ENCODE measurements around the gene ZNF467. TPM values are rescaled to one million over a fixed set of nuclear protein-coding genes. Genes with fewer than 3 reads are reported as not detected.

The ZNF467 gene
- total RNA-seq, 1 donor from 2014 or later, result 3.5 TPM

DNA sequence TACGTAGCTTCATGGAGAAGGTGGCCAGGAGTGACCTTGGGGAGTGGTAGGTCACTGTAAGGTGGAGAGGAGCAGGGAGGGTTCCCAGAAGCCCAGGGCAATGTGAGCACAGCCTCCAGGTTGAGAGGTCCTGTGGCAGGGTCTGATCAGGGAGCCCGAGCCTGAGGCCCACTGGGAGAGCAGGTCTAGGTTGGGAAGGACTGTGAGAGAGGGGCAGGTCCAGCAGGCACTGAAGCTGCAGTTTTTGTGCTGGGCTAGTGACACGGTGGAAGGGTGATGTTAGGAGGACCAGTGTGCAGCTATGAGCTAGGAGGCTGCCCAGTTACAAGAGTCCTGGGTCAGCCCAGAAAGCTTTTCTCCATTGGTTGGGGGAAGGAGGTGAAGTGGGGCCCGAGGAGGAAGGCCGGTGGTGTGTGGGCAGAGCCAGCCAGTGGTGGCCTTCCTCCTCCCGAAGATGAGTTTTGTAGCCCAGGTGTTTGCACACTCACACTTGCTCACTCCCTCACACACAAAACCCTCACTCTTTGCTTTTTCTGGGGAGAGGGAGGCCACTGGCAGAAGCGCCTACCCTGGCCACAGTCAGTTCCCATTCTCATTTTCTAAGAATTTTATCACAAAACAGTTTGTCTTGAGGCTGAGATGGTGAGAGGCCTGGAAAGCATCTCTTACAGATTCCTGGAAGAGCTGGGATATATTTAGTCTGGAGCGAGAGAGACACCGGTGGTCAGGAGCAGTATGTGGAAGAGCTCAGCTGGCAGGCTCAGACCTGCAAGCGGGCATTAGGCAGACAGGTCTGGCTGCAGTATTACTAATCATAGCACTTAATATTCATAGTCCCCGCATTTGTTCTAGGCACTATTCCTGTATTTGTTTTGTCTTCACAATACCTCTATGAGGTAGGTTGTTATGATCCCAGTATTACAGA lies 57.1 kb downstream of the ZNF467 start:
- no peaks in the 10 kb centered on the region for H3K27me3 Mint-ChIP-seq (ENCODE audit: low read depth)
- H3K36me3 Mint-ChIP-seq (ENCODE audit: low read depth), result peaks cover 4% of the 10 kb centered on the region
- TF ChIP-seq, protein P1, sequence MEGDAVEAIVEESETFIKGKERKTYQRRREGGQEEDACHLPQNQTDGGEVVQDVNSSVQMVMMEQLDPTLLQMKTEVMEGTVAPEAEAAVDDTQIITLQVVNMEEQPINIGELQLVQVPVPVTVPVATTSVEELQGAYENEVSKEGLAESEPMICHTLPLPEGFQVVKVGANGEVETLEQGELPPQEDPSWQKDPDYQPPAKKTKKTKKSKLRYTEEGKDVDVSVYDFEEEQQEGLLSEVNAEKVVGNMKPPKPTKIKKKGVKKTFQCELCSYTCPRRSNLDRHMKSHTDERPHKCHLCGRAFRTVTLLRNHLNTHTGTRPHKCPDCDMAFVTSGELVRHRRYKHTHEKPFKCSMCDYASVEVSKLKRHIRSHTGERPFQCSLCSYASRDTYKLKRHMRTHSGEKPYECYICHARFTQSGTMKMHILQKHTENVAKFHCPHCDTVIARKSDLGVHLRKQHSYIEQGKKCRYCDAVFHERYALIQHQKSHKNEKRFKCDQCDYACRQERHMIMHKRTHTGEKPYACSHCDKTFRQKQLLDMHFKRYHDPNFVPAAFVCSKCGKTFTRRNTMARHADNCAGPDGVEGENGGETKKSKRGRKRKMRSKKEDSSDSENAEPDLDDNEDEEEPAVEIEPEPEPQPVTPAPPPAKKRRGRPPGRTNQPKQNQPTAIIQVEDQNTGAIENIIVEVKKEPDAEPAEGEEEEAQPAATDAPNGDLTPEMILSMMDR (IDR thresholded peaks at IDR 0.05), result no peak
- peaks cover 32% of the 10 kb centered on the region for H3K4me1 Mint-ChIP-seq (ENCODE audit: low read depth)
- peaks cover 8% of the 10 kb centered on the region for H3K9me3 Mint-ChIP-seq (ENCODE audit: low read depth)
- DNase-seq (ENCODE audit: low spot score), result no peak
- H3K4me3 Mint-ChIP-seq (ENCODE audit: unreplicated experiment), result peak overlapping the region; percentile 82
- H3K27ac Mint-ChIP-seq (ENCODE audit: unreplicated experiment), result peak overlapping the region; percentile 39

DNA sequence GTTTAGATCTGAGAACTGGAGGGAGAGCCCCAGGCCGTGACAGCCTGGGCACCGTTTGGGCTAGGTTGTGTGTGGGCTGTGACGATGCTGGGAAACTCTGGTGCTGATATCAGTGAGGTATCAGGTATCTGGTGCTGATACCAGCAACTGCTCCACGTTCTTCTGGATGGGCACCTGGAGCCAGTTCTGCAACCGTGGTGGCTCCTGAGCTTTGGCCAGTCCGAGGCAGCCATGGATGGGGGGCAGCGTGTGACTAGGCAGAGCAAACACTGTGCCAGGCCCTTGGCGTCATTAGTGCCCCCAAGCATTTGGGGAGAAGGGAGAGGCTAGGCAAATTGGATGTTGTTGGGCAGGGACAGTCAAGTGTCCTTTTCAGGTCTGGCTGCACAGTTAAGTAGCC lies 57.9 kb downstream of the ZNF467 start:
- peaks cover 32% of the 10 kb centered on the region for H3K4me1 Mint-ChIP-seq (ENCODE audit: low read depth)
- peaks cover 15% of the 10 kb centered on the region for H3K9me3 Mint-ChIP-seq (ENCODE audit: low read depth)
- H3K27me3 Mint-ChIP-seq (ENCODE audit: low read depth), result no peaks in the 10 kb centered on the region
- DNase-seq (ENCODE audit: low spot score), result no peak
- peak overlapping the region; percentile 82 for H3K4me3 Mint-ChIP-seq (ENCODE audit: unreplicated experiment)
- H3K27ac Mint-ChIP-seq (ENCODE audit: unreplicated experiment), result peak overlapping the region; percentile 39
- TF ChIP-seq, protein P1 (IDR thresholded peaks at IDR 0.05), result no peak
- peaks cover 9% of the 10 kb centered on the region for H3K36me3 Mint-ChIP-seq (ENCODE audit: low read depth)

DNA sequence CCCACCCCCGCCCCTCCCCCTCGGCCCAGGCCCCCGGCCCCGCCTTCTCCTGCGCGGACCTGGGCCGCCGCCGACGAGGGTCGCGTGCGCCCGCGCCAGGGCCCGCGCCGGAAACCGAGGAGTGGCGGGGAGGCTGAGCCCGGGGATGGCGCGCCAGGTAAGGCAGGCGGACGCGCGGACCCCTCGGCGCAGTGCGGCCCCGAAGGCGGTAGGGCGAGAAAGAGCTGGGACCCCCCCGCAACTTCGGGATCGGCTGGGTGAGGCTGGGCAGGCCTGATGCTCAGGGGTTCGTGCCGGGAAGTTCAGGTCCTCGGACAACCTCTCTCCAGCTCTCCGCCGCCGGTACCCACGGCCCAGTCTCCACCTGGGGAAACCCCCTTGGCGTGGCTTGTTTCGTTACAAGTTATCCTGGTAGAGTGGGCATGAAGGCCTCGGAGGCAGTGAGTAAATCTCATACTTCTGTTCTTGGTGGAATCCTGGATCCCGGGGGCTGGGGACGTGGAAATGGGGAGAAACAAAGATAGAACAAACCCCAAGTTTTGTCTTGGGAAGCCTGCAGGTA lies 58.4 kb downstream of the ZNF467 start:
- Mint-ChIP-seq H3K4me3 (ENCODE audit: unreplicated experiment) (peak overlapping the region; percentile 82), H3K27me3 (ENCODE audit: low read depth) (no peaks in the 10 kb centered on the region), H3K27ac (ENCODE audit: unreplicated experiment) (peak overlapping the region; percentile 39), H3K4me1 (ENCODE audit: low read depth) (peaks cover 28% of the 10 kb centered on the region), H3K36me3 (ENCODE audit: low read depth) (peaks cover 7% of the 10 kb centered on the region), H3K9me3 (ENCODE audit: low read depth) (peaks cover 15% of the 10 kb centered on the region)
- DNase-seq (ENCODE audit: low spot score), result no peak
- TF ChIP-seq, protein P1 (IDR thresholded peaks at IDR 0.05), result no peak

Other genes starting within 250 kb of the ZNF467 start
- 15.9 to 17.6 TPM (median 16.3 TPM) in 3 replicates for gene ZNF862, start 64.8 kb upstream of the ZNF467 start, total RNA-seq
- gene ATP6V0E2, start 100.4 kb upstream of the ZNF467 start, total RNA-seq, result 23.1 to 28.5 TPM (median 24.8 TPM) in 3 replicates

Data from chondrocyte (in vitro differentiated cells).